HEK293T (cell line): Measurements from ENCODE around the gene UBE2QL1.

Experiments
- ARNT ChIP-seq: fragments of 450-650 bp; IDR thresholded peaks from 2 replicates; pipeline ENCODE4 v1.6.1; 2017; ENCODE audit warnings: mild to moderate bottlenecking
- BHLHE40 ChIP-seq: fragments of 450-650 bp; IDR thresholded peaks from 2 replicates; pipeline ENCODE4 v1.6.1; 2016; ENCODE audit warnings: mild to moderate bottlenecking, moderate library complexity, borderline replicate concordance
- ELF4 ChIP-seq: fragments of 450-650 bp; IDR thresholded peaks from 2 replicates; pipeline ENCODE4 v1.6.1; 2017; ENCODE audit warnings: antibody characterized with exemption
- FOXA1 ChIP-seq: fragments of 450-650 bp; IDR thresholded peaks from 2 replicates; pipeline ENCODE4 v1.6.1; 2016; ENCODE audit warnings: mild to moderate bottlenecking
- FOXM1 ChIP-seq: fragments of 450-650 bp; IDR thresholded peaks from 2 replicates; pipeline ENCODE4 v1.6.1; 2017; ENCODE audit warnings: mild to moderate bottlenecking, borderline replicate concordance
- LEF1 ChIP-seq: fragments of 450-650 bp; IDR thresholded peaks from 2 replicates; pipeline ENCODE4 v1.6.1; 2017; ENCODE audit warnings: mild to moderate bottlenecking, borderline replicate concordance
- NFRKB ChIP-seq: fragments of 450-650 bp; IDR thresholded peaks from 2 replicates; pipeline ENCODE4 v1.6.1; 2016; ENCODE audit warnings: mild to moderate bottlenecking, moderate library complexity
- SP1 ChIP-seq: fragments of 450-650 bp; IDR thresholded peaks from 2 replicates; pipeline ENCODE4 v1.6.1; 2017
- SUZ12 ChIP-seq: fragments of 450-650 bp; IDR thresholded peaks from 2 replicates; pipeline ENCODE4 v1.6.1; 2016; ENCODE audit warnings: mild to moderate bottlenecking
- TARDBP ChIP-seq: fragments of 450-650 bp; IDR thresholded peaks from 2 replicates; pipeline ENCODE4 v1.6.1; 2016
- ZNF384 ChIP-seq: fragments of 450-650 bp; IDR thresholded peaks from 2 replicates; pipeline ENCODE4 v1.6.1; 2016

DNA sequence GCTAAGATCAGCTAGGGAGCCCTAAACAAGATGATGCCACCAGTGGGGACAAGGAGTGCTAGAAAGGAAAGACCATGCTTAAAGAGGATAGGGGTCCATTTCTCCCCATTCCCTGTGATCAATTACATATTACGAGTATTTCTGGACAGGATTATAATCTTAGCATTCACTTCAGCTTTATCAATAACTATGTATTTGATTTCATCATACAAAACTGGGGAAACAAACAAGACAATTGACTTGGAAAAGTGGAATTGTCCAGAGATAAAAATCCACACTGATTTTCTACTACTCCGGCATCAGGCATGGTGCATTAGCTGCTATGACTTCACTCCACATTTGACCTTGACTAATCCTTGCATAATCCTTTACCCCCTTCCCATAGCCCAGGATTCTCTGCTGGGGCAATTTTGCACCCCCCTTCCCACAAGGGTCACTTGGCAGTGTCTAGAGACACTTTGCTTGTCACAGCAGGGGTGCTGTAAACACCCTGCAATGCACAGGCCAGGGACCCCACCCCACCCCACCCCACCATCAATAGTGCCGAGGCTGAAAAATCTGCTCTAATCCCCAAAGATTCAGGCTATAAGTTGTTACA lies 29.9 kb upstream of the UBE2QL1 start:
- TF ChIP-seq BHLHE40 (no peak), ZNF384 (no peak), FOXM1 (no peak), ARNT (no peak), NFRKB (no peak), FOXA1 (no peak), LEF1 (no peak), ELF4 (no peak), SUZ12 (no peak), TARDBP (no peak), SP1 (no peak)
